GM12891 (cell line): ENCODE measurements around the gene XPC.
"Not testable (repeated sequence)": the region's sequence is repeated elsewhere in the genome, so short reads cannot be mapped to it uniquely, and the experiment has no call there.

Experiments
- DNase-seq: peaks from one replicate; pipeline ENCODE4 v3.0.0; 2011; ENCODE audit warnings: low spot score; ENCODE audit not compliant: insufficient read length
- FAIRE-seq: peaks from 2 replicates; lab custom pipeline; 2011; peaks lifted over from hg19 to GRCh38; lab: Jason Lieb, UNC
- PAX5 ChIP-seq: IDR thresholded peaks from 2 replicates; pipeline ENCODE4 v1.6.1; 2011; ENCODE audit warnings: low read length, moderate library complexity, mild to moderate bottlenecking; ENCODE audit not compliant: insufficient read depth, severe bottlenecking
- POLR2A ChIP-seq: IDR thresholded peaks from 2 replicates; pipeline ENCODE4 v1.6.1; 2011; ENCODE audit warnings: low read depth, low read length, control low read depth
- POLR2AphosphoS5 ChIP-seq: IDR thresholded peaks from 2 replicates; pipeline ENCODE4 v1.6.1; 2011; ENCODE audit warnings: low read depth, low read length, control low read depth
- POU2F2 ChIP-seq: IDR thresholded peaks from 2 replicates; pipeline ENCODE4 v1.6.1; 2011; ENCODE audit warnings: low read depth, mild to moderate bottlenecking, control low read depth, low read length, moderate library complexity
- SPI1 ChIP-seq: IDR thresholded peaks from 2 replicates; pipeline ENCODE4 v1.6.1; 2011; ENCODE audit warnings: low read depth, low read length, control low read depth
- TAF1 ChIP-seq: IDR thresholded peaks from 2 replicates; pipeline ENCODE4 v1.6.1; 2011; ENCODE audit warnings: low read depth, low read length, control low read depth

The XPC gene

GRCh38 chr3:14122301-14122700 lies 56.1 kb downstream of the XPC start:
- FAIRE-seq (no peak), DNase-seq (no peak)
- no peak for TF ChIP-seq PAX5
- TF ChIP-seq POLR2A, result no peak
- no peak for TF ChIP-seq SPI1
- no peak for TF ChIP-seq POLR2AphosphoS5
- no peak for TF ChIP-seq TAF1
- no peak for TF ChIP-seq POU2F2

DNA sequence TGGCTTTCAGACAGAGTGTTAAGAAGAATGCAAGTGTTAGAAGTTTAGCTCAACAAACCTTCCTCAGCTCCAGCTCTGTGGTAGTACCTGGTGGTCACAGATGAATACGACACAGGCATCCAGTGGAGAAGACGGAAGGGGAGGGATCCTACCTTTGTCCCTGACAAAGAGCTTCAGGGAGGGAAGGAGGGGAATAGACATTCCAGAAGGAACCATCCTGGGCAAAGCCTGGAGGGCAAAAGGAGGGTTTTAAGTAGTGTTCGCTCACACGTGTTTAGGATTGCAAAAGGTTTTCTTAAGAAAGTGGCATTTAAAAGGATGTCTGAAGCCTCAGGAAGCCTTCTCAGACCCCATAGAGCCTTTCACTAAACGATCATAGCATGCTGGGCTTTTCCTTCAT lies 56.5 kb downstream of the XPC start:
- TF ChIP-seq POU2F2 (no peak), POLR2AphosphoS5 (no peak), SPI1 (no peak), POLR2A (no peak), TAF1 (no peak), PAX5 (no peak)
- DNase-seq (no peak), FAIRE-seq (no peak)

- not testable (repeated sequence) for DNase-seq, FAIRE-seq
These were observed 57.4 kb downstream of the XPC start for GRCh38 chr3:14120921-14121448.

- no peak for TF ChIP-seq POU2F2
- no peak for TF ChIP-seq PAX5
- TF ChIP-seq POLR2AphosphoS5, result no peak
- no peak for TF ChIP-seq TAF1
- TF ChIP-seq SPI1, result no peak
- TF ChIP-seq POLR2A, result no peak
- no peak for FAIRE-seq
- no peak for DNase-seq
These were observed 58.1 kb downstream of the XPC start for GRCh38 chr3:14120111-14120920.

DNA sequence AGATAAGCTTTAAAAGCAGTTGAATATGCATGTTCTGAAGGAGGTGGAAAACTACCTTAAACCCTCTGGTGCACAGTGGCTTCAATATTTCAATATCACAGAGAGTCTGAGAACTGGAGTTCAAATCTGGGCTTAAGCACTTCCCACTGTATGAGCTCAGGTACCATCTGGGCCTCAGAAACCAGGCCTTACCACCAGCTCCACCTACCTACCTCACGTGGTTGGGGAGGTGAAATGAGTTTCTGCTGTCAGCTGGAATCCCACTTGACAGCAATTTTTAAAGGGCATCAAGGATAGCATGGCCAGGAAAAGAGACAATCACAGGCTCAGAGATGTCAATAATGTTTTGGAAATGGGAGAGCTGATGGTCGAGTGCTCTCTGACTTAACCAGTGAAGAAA lies 58.8 kb downstream of the XPC start:
- no peak for DNase-seq
- no peak for TF ChIP-seq POLR2AphosphoS5
- TF ChIP-seq POU2F2, result no peak
- TF ChIP-seq PAX5, result no peak
- no peak for TF ChIP-seq TAF1
- TF ChIP-seq SPI1, result no peak
- TF ChIP-seq POLR2A, result no peak
- no peak for FAIRE-seq

GRCh38 chr3:14118400-14119381 lies 59.7 kb downstream of the XPC start:
- DNase-seq (no peak), FAIRE-seq (no peak)
- TF ChIP-seq TAF1 (no peak), SPI1 (no peak), POLR2AphosphoS5 (no peak), POU2F2 (no peak), POLR2A (no peak), PAX5 (no peak)

DNA sequence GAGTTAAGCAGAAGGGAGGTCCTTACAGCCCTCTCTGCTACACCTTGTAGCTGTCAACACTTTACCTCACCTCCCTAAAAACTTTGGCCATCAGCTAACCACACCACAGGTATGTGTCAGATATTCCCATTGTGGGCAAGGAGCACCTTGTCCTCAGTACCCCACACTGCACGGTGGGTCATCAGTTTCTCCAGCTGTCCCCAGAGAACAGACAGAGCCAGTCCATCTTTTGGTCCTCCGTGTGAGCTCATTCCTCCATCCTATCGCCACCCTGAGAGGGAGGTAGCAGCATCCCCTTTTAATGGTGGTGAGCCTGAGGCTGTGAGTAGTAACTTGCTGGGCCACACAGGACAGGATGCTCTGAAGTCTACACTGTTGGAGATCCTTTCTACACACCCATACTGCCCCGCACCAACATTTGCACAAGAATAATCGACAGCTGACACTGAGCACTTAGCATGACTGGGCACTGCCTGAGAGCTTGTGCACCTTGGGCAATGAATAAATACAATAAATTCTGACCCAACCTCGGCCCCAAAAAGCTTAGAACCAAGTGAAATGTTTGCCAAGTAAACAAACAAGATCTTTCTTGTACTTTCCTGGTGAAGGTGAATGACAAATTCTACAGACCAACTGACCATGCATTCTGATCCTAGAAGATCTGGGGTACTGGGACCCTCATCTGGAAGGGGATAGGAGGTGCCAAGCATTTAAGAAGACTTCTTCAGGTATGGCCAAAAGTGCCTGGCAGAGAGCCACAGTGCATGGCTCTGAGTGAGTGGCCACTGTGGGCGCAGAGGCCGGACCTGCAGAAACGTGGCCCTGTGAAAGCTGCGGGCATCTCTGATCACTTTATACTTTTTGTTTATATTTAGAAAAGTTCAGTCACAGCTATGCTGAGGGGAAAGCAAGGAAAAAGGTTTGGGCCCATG lies 60.7 kb downstream of the XPC start:
- no peak for TF ChIP-seq POU2F2
- TF ChIP-seq POLR2A, result no peak
- TF ChIP-seq PAX5, result no peak
- no peak for TF ChIP-seq SPI1
- no peak for TF ChIP-seq POLR2AphosphoS5
- TF ChIP-seq TAF1, result no peak
- DNase-seq, result no peak
- no peak for FAIRE-seq

GRCh38 chr3:14113965-14114635 lies 64.3 kb downstream of the XPC start:
- DNase-seq (no peak), FAIRE-seq (no peak)
- TF ChIP-seq POLR2A (no peak), PAX5 (no peak)
